ENCODE results near the gene HDAC4. TPM values are rescaled to one million over a fixed set of nuclear protein-coding genes. Genes with fewer than 3 reads are reported as not detected.
A peak's percentile ranks its signal among the peaks of the same experiment; 100 is the strongest.

HDAC4 gene
- total and polyA plus RNA-seq, 2 donors from 2014 or later = 2.2 to 56.8 TPM

DNA sequence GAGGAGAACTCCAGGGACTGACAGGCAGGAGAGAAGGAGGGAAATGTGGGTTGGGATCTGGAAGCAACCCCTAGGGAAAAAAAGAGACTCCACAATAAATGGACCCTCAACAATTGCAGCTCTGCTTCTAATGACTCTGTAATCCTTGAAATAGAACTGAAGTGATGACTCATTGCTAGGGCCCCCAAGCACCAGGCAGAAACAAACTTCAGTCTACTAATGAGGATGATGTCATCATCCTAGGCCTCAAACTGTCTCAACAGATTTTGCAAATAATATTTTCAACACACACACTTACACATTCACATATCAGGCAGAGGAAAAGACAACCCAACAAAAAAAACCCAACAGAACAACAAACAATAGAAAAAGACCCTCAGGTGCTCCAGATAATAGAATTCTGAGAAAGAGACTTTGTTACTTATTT lies 143.3 kb downstream of the HDAC4 start:
- TF ChIP-seq, protein P1, sequence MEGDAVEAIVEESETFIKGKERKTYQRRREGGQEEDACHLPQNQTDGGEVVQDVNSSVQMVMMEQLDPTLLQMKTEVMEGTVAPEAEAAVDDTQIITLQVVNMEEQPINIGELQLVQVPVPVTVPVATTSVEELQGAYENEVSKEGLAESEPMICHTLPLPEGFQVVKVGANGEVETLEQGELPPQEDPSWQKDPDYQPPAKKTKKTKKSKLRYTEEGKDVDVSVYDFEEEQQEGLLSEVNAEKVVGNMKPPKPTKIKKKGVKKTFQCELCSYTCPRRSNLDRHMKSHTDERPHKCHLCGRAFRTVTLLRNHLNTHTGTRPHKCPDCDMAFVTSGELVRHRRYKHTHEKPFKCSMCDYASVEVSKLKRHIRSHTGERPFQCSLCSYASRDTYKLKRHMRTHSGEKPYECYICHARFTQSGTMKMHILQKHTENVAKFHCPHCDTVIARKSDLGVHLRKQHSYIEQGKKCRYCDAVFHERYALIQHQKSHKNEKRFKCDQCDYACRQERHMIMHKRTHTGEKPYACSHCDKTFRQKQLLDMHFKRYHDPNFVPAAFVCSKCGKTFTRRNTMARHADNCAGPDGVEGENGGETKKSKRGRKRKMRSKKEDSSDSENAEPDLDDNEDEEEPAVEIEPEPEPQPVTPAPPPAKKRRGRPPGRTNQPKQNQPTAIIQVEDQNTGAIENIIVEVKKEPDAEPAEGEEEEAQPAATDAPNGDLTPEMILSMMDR (IDR thresholded peaks at IDR 0.05; ENCODE audit: borderline replicate concordance, extremely low read depth, insufficient read depth) = no peak
- Histone ChIP-seq H3K36me3 (ENCODE audit: control insufficient read depth in 2 of 3, insufficient read depth in 3 of 3, low read length in 3 of 3) (no peaks in the 10 kb centered on the region), H3K4me1 (ENCODE audit: control insufficient read depth in 2 of 3, insufficient read depth in 2 of 3, low read depth in 1 of 3, low read length in 3 of 3) (peaks cover 0 to 2% (median 0%) of the 10 kb centered on the region in 3 donors), H3K9me3 (ENCODE audit: control insufficient read depth in 2 of 3, insufficient read depth in 1 of 3, low read length in 3 of 3) (peaks cover 0 to 5% (median 0%) of the 10 kb centered on the region in 3 donors), H3K27ac (ENCODE audit: low read depth in 2 of 2, low read length in 2 of 2) (no peak overlapping the region), H3K4me3 (ENCODE audit: low read length in 3 of 3) (no peak overlapping the region), H3K9ac (ENCODE audit: low read length in 3 of 3) (no peak overlapping the region), H3K27me3 (ENCODE audit: control insufficient read depth, insufficient read depth, low read length) (no peaks in the 10 kb centered on the region)
- no peak for FAIRE-seq
- DNase-seq = no peak
- intact Hi-C loops (cut with DNase I) = no loop called here

DNA sequence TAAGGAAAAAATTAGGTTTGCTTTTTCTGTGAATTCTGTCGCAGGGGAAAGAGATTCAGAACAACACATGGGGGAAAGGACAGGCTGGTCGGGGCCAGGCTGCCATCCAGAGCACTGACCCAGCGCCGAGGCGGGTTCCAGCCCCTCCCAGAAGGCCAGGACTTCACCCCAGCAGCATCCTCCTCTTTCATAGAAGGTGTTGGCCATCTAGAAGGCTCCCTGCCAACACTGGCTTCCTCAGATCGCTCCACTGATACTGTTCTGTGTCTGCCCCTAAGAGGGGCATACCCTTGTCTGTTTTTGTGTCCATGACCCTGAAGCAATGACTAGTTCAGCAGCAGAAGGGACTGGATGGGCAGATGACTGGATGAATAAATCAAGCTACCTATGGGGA lies 144.5 kb downstream of the HDAC4 start:
- H3K27me3 ChIP-seq (ENCODE audit: control insufficient read depth, insufficient read depth, low read length) = no peaks in the 10 kb centered on the region
- no peaks in the 10 kb centered on the region for H3K36me3 ChIP-seq (ENCODE audit: control insufficient read depth in 2 of 3, insufficient read depth in 3 of 3, low read length in 3 of 3)
- DNase-seq (peak in 1 of 5 donors; percentile 16), FAIRE-seq (no peak)
- TF ChIP-seq, protein P1 (IDR thresholded peaks at IDR 0.05; ENCODE audit: borderline replicate concordance, extremely low read depth, insufficient read depth) = no peak
- H3K9ac ChIP-seq (ENCODE audit: low read length in 3 of 3) = no peak overlapping the region
- intact Hi-C loops (cut with DNase I) = no loop called here
- no peak overlapping the region for H3K27ac ChIP-seq (ENCODE audit: low read depth in 2 of 2, low read length in 2 of 2)
- H3K9me3 ChIP-seq (ENCODE audit: control insufficient read depth in 2 of 3, insufficient read depth in 1 of 3, low read length in 3 of 3) = peaks cover 0 to 5% (median 0%) of the 10 kb centered on the region in 3 donors
- no peak overlapping the region for H3K4me3 ChIP-seq (ENCODE audit: low read length in 3 of 3)
- peaks cover 0 to 2% (median 0%) of the 10 kb centered on the region in 3 donors for H3K4me1 ChIP-seq (ENCODE audit: control insufficient read depth in 2 of 3, insufficient read depth in 2 of 3, low read depth in 1 of 3, low read length in 3 of 3)

GRCh38 chr2:239255628-239256349 lies 145.0 kb downstream of the HDAC4 start:
- FAIRE-seq = no peak
- TF ChIP-seq, protein P1 (IDR thresholded peaks at IDR 0.05; ENCODE audit: borderline replicate concordance, extremely low read depth, insufficient read depth) = no peak

More at GRCh38 chr2:239255628-239256349, 145.0 kb downstream of the HDAC4 start:
- intact Hi-C loops (cut with DNase I) = no loop called here
- H3K9ac ChIP-seq (ENCODE audit: low read length in 3 of 3) = no peak overlapping the region
- peaks cover 0 to 5% (median 0%) of the 10 kb centered on the region in 3 donors for H3K9me3 ChIP-seq (ENCODE audit: control insufficient read depth in 2 of 3, insufficient read depth in 1 of 3, low read length in 3 of 3)
- H3K4me3 ChIP-seq (ENCODE audit: low read length in 3 of 3) = no peak overlapping the region
- H3K27ac ChIP-seq (ENCODE audit: low read depth in 2 of 2, low read length in 2 of 2) = no peak overlapping the region
- H3K36me3 ChIP-seq (ENCODE audit: control insufficient read depth in 2 of 3, insufficient read depth in 3 of 3, low read length in 3 of 3) = no peaks in the 10 kb centered on the region
- DNase-seq = peak in 1 of 5 donors; percentile 5
- peaks cover 0 to 2% (median 0%) of the 10 kb centered on the region in 3 donors for H3K4me1 ChIP-seq (ENCODE audit: control insufficient read depth in 2 of 3, insufficient read depth in 2 of 3, low read depth in 1 of 3, low read length in 3 of 3)
- H3K27me3 ChIP-seq (ENCODE audit: control insufficient read depth, insufficient read depth, low read length) = no peaks in the 10 kb centered on the region
